Astrocyte of the hippocampus (primary cell): ENCODE measurements around the gene ALKBH5.

Experiments used
- DNase-seq: peaks from one replicate; pipeline ENCODE4 v3.0.0; 2011; ENCODE audit warnings: low read depth, low spot score

The ALKBH5 gene

GRCh38 chr17:18241229-18241871, 57.7 kb downstream of the ALKBH5 start:
- no peak for DNase-seq

DNA sequence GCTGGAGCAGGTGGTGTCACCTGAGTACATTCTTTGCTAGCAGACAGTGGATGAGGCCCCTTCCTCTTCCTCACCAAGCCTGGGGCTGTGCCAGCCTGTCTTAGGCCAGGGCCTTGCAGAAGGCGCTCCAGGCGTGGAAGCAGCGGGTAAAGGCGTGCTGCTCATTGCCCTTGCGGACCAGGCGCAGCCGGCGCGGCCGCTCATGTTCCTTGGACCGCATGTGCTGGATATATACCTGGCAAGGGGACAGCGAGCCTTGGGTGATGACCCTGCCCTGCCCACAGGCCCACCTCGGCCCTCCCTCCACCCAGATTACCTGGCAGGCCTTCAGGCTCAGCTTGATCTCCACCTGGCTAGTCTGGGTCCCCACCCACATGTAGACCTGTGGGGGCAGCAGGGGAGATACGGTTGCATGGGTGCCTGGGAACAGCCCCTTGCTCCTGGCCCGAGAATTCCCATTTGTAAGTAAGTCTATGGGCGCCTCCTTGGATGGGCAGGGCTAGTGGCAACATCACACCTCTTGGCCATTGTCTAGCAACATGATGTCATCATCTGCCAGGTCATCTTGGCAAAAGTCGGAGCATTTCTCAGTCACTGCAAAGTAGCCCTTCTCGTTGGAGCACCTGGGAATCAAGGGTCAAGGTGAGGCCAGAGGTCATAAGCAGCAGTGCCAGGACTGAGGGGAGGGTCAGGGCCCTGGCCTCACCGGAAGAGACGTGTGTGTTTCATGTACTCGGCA, 61.6 kb downstream of the ALKBH5 start:
- no peak for DNase-seq

GRCh38 chr17:18246109-18246725, 62.6 kb downstream of the ALKBH5 start:
- no peak for DNase-seq

- peak; percentile 66 for DNase-seq
These were observed 63.4 kb downstream of the ALKBH5 start for GRCh38 chr17:18246880-18247612.

DNA sequence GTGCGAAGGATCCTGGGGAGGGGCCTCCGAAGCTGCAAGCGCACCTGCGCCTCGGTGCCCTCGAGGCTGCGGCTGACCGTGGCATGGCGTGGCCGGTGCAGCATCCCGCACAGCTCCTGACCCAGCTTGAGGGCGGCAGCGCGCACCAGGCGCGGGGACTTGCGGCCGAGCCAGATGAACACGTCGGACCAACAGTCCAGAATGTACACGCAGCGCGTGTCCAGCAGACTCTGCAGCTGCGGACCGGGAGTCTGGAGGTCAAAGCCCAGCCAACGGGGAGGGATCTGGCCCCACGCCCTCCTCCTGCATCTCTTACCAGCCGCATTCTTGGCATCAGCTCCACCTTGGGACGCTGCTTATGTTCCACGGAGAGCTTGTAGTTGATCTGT, 64.0 kb downstream of the ALKBH5 start:
- peak; percentile 23 for DNase-seq

- peak; percentile 83 for DNase-seq
These were observed 64.7 kb downstream of the ALKBH5 start for GRCh38 chr17:18248300-18248731.

DNA sequence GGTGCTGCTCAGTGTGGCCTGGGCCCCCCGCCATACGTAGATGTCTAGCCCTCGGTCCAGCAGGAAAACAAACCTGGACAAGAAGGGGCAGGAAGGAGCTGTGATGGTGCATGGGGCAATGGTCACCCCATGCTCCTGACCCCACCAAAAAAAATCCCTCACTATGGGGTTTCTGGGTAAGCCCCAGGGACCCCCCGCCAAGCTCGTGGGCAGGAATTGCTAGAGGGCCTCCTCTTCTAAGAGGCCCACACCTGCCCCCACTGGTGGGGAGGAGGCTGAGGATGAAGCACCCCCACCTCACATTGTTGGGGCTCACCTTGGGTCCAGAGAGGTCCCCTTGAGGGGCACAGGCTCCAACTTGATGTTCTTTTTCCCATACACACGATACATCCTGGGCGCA, 65.2 kb downstream of the ALKBH5 start:
- DNase-seq = no peak

- no peak for DNase-seq
These were observed 66.6 kb downstream of the ALKBH5 start for GRCh38 chr17:18250259-18250658.

- no peak for DNase-seq
These were observed 67.1 kb downstream of the ALKBH5 start for GRCh38 chr17:18250708-18251107.

DNA sequence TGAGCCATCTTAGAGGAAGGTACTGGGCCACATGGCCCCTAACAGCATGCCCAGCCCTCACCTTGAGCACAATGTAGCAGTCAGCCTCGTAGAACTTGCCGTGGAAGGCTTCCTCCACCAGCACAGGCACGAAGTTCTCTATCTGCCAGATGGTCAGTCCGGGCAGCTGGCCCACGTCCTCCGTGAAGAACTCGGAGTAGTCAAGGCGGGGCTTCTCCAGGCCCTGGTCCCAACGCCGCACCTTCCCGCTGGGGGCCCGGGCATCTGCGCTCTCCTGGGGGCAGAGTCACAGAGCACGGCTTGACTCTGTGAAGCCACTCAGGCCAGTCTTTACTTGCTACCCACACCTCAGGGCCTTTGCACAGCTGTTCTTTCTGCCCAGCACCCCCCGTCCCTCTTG, 67.6 kb downstream of the ALKBH5 start:
- no peak for DNase-seq

GRCh38 chr17:18252160-18252559, 68.5 kb downstream of the ALKBH5 start:
- no peak for DNase-seq

DNA sequence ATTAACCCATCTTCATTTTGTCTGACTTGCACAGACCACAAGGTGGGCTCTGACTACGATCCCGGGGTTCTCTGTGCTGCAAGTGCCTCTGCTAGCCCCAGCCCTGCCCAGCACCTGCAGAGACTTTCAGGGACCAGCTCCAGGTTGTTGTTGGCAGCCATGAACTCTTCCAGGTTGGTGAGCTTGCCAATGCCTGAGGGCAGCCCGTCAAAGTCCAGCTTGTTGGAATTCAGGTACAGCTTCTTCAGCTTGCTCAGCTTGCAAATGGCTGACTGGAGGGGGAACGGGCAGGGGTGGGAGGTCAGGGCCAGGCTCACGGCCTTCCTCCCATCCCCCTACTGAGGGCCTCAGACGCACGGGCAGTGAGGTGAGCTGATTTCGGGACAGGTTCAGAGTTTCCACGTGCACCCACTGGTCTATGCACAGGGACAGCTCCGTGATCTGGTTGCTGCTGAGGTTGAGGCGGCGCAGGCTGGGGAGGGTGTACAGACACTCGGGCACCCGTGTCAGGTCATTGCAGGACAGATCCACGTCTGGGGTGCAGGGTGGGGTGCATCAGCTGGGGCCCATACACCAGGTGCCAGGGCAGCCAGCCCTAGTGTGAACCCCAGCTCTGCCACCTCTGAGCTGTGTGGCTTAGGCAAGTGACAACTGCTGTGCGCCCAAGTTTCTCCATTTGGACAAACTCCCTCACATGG, 69.7 kb downstream of the ALKBH5 start:
- no peak for DNase-seq

DNA sequence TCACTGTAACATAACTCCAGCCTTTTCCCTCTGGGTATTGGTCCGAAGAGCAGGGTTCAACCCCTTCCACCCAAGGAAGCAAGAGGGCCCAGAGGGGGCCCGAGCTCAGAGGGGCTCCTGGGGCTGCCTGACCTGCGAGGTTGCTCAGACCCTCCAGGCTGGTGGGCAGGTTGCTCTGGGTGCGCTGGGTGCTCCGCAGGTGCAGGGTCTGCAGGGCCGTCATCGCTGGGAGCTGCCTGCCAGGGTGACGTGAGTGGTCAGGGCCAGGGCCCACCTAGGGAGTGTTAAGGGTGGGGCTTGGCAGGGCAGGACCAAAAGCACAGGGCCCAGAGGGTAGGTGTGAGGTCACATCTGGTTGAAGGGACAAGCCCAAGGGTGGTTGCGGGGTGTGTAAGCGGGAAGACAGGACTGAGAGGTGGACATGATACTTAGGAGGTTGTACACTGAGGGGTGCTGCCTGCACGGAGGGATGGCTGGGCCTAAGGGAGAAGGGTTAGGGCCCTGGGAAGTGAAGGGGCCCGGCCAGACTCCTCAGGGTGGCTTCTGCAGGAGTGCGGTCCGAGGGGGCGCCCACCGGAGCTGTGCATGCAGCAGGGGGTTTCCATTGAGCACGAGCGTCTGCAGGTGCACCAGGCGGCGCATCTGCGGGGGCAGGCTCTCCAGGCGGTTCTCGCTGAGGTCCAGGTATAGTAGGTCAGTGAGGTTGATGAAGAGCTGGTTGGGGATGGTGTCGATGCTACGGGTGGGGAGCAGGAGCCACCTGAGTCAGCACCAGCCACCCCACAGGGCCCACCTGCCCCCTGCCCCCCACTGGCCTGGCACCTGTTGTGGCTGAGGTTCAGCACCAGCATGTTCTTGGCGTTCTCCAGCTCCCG, 70.6 kb downstream of the ALKBH5 start:
- DNase-seq = no peak

GRCh38 chr17:18254888-18255649, 71.4 kb downstream of the ALKBH5 start:
- no peak for DNase-seq

DNA sequence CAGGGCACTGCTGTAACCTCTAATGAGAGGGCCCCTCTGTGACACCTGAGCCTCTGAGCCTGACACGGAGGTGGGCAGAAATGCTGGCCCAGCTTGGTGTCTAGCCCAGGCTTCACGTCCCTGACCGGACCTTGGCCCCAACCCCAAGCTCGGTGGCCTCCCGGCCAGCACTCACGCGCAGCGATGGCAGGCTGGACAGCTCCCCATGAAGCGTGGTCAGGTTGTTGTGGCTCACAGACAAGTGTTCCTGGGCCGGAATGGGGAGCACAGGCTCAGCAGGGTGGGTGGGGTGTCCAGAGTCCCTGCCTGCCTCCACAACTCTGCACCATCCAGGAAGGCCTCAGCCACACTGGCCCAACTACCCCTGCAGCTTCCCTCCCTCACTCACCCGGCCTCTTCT, 72.7 kb downstream of the ALKBH5 start:
- DNase-seq = no peak

- DNase-seq = no peak
These were observed 73.1 kb downstream of the ALKBH5 start for GRCh38 chr17:18256776-18257175.

GRCh38 chr17:18257268-18257981, 73.8 kb downstream of the ALKBH5 start:
- peak; percentile 78 for DNase-seq

GRCh38 chr17:18257982-18258355, 74.3 kb downstream of the ALKBH5 start:
- peak; percentile 87 for DNase-seq

DNA sequence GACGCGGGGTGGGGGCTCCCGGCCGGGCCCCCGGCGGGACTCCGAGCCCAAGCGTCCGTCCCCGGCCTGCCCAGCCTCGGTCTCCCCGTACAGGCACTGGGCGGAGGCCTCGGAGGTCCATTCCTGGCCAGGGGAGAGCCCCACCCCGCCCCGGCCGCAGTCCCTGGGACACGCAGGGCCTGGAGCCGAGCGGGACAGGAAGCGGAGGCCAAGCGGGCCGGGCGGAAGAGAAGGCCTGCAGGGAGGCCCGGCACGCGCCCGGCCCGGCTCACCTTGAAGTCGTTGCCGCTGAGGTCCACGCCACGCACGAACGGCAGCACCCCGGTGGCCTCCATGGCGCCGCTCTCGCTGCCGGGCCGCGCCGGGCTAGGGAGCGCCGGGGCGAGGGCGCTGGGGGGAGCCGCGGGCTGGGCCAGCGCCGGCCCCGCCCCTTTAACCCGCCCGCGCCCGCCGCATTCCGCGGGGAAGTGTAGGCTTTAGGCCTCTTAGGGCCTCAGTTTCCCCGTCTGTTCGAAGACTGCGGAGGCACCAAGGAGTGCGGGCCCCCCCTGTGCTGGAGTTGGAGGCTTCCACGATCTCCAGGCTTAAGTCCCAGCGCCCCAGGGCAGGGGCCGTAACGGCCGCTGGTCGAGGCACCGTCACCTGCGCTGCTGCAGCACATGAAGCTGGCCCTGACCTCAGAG, 74.9 kb downstream of the ALKBH5 start, which contains the start of gene FLII:
FLII (minus strand) TSS at position 383 of the 683 bp plus-strand sequence; CDS start at position 335, 48 bp downstream.
- peak; percentile 78 for DNase-seq
